Measurements from ENCODE around the gene USP37.

USP37 gene

DNA sequence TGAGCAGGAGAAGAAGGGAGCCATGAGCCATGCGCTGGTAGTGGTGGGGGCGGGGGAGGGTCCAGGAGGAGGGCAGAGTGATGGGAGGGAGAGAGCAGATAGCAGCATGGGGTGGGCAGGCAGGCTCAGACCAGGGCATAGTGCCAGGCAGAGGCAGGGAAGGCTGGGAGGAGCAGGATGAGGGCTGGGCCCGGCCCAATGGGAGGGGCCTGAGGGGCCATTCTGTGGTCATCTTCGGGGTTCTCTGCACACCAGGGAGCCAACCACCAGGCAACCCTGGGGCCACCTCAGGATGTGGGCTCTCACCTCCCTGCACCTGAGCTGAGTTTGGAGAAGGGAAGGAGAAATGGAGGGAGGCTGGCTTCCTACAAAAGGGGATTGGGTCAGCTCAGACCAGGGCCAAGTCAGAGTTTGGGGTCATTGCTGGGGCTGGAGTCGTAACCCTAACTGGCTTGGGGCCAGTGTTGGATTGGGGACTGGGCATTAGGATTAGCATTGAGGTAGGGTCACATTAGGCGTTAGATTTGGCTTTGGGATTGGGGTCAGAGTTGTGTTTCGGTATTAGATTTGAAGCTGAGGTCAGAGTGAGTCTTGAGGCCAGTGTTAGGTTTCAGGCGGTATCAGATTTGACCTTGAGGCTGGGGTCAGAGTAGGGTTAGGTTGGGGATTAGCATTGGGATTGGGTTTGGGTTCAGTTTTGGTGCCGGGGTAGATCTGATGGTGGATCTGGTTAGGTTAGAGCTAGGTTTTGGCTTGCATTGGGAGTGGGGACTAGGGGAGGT is 138.0 kb downstream of the USP37 start:
- ChIA-PET CTCF (interaction anchor here (1.8 kb wide), 1 partner anchor 21 kb away, joined by 4 read pairs; no protein-coding TSS in a partner anchor), POLR2A (interaction anchor here (0.6 kb wide), 1 partner anchor 501 kb away, joined by 3 read pairs; no protein-coding TSS in a partner anchor)

DNA sequence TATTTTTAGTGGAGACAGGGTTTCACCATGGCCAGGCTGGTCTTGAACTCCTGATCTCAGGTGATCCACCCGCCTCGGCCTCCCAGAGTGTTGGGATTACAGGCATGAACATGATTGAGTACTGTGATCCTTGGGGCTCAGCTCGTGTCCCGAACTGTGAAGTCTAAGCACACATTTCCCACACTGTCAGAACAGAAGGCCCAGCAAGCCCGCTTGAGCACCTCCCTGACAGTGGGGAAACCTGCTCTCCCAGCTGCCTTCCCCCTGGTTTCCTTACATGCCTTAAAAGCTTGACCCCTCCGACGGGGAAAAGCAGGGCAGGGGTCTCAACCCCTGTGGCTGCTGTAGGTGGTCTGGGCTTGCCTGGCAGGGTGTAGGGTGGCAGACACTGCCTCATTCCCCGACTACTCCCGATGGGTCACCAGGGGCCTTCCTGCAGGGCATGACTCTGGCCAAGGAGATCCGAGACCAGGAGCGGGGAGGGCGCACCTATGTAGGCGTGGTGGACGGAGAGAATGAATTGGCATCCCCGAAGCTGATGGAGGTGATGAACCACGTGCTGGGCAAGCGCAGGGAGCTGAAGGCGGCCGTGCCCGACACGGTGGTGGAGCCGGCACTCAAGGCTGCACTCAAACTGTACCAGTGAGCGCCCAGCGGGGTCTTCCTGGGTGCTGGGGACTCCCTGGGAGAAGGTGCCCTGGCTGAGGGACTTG is 139.1 kb downstream of the USP37 start:
- no peak overlapping the region for H3K4me3 ChIP-seq (ENCODE audit: low read depth, low read length)
- TF ChIP-seq CTCF (IDR thresholded peaks at IDR 0.05; ENCODE audit: insufficient read depth, low read length, missing control alignments), result no peak
- ChIA-PET POLR2A (no interaction called here), CTCF (no interaction called here)
- no peak for DNase-seq (ENCODE audit: low read depth, low spot score)

More for the DNA sequence above, 138.0 kb downstream of the USP37 start:
- no peak for TF ChIP-seq CTCF (IDR thresholded peaks at IDR 0.05; ENCODE audit: insufficient read depth, low read length, missing control alignments)
- H3K4me3 ChIP-seq (ENCODE audit: low read depth, low read length), result no peak overlapping the region
- DNase-seq (ENCODE audit: low read depth, low spot score), result no peak

DNA sequence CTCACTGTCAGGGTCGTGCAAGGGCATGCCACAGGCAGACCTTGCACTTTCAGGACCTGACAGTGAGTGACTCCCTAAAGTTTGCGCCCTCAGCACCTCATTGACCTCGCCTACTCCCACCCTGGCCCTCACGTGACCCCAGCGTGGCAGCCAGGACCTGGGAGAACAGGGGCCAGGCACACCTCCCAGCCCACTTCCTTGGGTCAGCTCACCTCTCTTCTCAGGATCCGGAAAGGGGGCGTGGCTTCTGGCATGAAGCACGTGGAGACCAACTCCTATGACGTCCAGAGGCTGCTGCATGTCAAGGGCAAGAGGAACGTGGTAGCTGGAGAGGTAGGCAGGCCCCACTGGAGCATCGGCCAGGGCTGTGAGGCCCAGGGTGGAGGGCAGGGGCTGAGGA is 140.4 kb downstream of the USP37 start:
- ChIA-PET CTCF (no interaction called here), POLR2A (no interaction called here)
- DNase-seq (ENCODE audit: low read depth, low spot score), result no peak
- no peak for TF ChIP-seq CTCF (IDR thresholded peaks at IDR 0.05; ENCODE audit: insufficient read depth, low read length, missing control alignments)
- no peak overlapping the region for H3K4me3 ChIP-seq (ENCODE audit: low read depth, low read length)

GRCh38 chr2:218425531-218425930 is 142.6 kb downstream of the USP37 start:
- POLR2A ChIA-PET, result interaction anchor here (0.5 kb wide), 1 partner anchor 45 kb away, joined by 3 read pairs; no protein-coding TSS in a partner anchor
- no peak for DNase-seq (ENCODE audit: low read depth, low spot score)
- H3K4me3 ChIP-seq (ENCODE audit: low read depth, low read length), result no peak overlapping the region
- CTCF ChIA-PET, result no interaction called here
- TF ChIP-seq CTCF (IDR thresholded peaks at IDR 0.05; ENCODE audit: insufficient read depth, low read length, missing control alignments), result no peak

DNA sequence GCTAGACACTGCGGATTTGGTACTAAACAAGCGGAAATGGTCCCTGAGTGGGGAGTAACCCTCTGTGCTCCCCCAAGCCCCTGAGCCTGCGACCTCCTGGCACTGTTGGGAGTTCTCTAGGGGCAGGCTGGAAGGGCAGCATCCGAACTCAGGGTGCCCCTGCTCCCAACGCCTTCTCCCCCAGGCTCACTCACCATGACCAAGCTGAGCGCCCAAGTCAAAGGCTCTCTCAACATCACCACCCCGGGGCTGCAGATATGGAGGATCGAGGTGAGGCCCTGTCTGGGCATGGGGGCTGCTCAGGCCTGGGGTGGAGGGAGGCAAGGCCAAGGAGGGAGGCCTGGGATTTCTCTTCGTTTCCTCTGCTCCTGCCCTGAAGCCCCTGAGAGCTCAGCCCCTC is 144.6 kb downstream of the USP37 start:
- ChIA-PET CTCF (no interaction called here), POLR2A (no interaction called here)

More for the DNA sequence above, 144.6 kb downstream of the USP37 start:
- no peak overlapping the region for H3K4me3 ChIP-seq (ENCODE audit: low read depth, low read length)
- no peak for TF ChIP-seq CTCF (IDR thresholded peaks at IDR 0.05; ENCODE audit: insufficient read depth, low read length, missing control alignments)
- DNase-seq (ENCODE audit: low read depth, low spot score), result no peak
